SK-N-SH treated with all-trans-retinoic acid at 6 μM for 48 hours (cell line): ENCODE data around the gene HES5.

ENCODE experiments used
- BACH2 ChIP-seq: fragments of 250-450 bp; sonication (Bioruptor Pico); IDR thresholded peaks from 2 replicates; pipeline ENCODE4 v1.9.0; 2021; ENCODE audit warnings: mild to moderate bottlenecking, borderline replicate concordance
- CSDC2 ChIP-seq: fragments of 250-450 bp; sonication (Bioruptor Pico); IDR thresholded peaks from 2 replicates; pipeline ENCODE4 v1.5.0; 2020; ENCODE audit warnings: mild to moderate bottlenecking, moderate library complexity
- OSR1 ChIP-seq: fragments of 250-450 bp; sonication (Bioruptor Pico); IDR thresholded peaks from 2 replicates; pipeline ENCODE4 v1.8.0; 2022; ENCODE audit warnings: moderate library complexity, mild to moderate bottlenecking, inconsistent platforms
- RARB ChIP-seq: fragments of 250-450 bp; sonication (Bioruptor Pico); IDR thresholded peaks from 2 replicates; pipeline ENCODE4 v1.8.0; 2021; ENCODE audit warnings: mild to moderate bottlenecking, moderate library complexity
- SNAI2 ChIP-seq: fragments of 250-450 bp; sonication (Bioruptor Pico); IDR thresholded peaks from 2 replicates; pipeline ENCODE4 v1.5.0; 2020; ENCODE audit warnings: mild to moderate bottlenecking, moderate library complexity
- TCF4 ChIP-seq: fragments of 250-450 bp; sonication (Bioruptor Pico); IDR thresholded peaks from 2 replicates; pipeline ENCODE4 v1.8.0; 2021; ENCODE audit warnings: mild to moderate bottlenecking, moderate library complexity, borderline replicate concordance
- TOX ChIP-seq: fragments of 250-450 bp; sonication (Bioruptor Pico); IDR thresholded peaks from 2 replicates; pipeline ENCODE4 v1.8.0; 2021; ENCODE audit warnings: mild to moderate bottlenecking, moderate library complexity, borderline replicate concordance
- ZC3H10 ChIP-seq: fragments of 250-450 bp; sonication (Bioruptor Pico); IDR thresholded peaks from 2 replicates; pipeline ENCODE4 v1.5.1; 2021; ENCODE audit warnings: mild to moderate bottlenecking, moderate library complexity
- ZFP30 ChIP-seq: fragments of 450-650 bp; formaldehyde crosslinking; IDR thresholded peaks from 2 replicates; pipeline ENCODE4 v1.5.0; 2022; ENCODE audit warnings: mild to moderate bottlenecking, moderate library complexity
- ZNF565 ChIP-seq: fragments of 450-650 bp; formaldehyde crosslinking; conservative IDR thresholded peaks from 2 replicates; pipeline ENCODE4 v1.5.0; 2020; ENCODE audit warnings: low read depth, mild to moderate bottlenecking, moderate library complexity
- ZNF8 ChIP-seq: fragments of 450-650 bp; formaldehyde crosslinking; IDR thresholded peaks from 2 replicates; pipeline ENCODE4 v1.5.0; 2020; ENCODE audit warnings: mild to moderate bottlenecking, moderate library complexity
- TF ChIP-seq, protein P1 (sequence below): fragments of 250-450 bp; sonication (Bioruptor Pico); IDR thresholded peaks from 2 replicates; pipeline ENCODE4 v1.5.1; 2020; ENCODE audit warnings: low read depth, mild to moderate bottlenecking, moderate library complexity
- TF ChIP-seq, protein P2 (sequence below): fragments of 250-450 bp; sonication (Bioruptor Pico); IDR thresholded peaks from 2 replicates; pipeline ENCODE4 v1.8.0; 2021; ENCODE audit warnings: low read depth, mild to moderate bottlenecking, moderate library complexity, borderline replicate concordance
- TF ChIP-seq, protein P3 (sequence below): fragments of 250-450 bp; sonication (Bioruptor Pico); IDR thresholded peaks from 2 replicates; pipeline ENCODE4 v1.5.0; 2020; ENCODE audit warnings: mild to moderate bottlenecking, moderate library complexity

DNA sequence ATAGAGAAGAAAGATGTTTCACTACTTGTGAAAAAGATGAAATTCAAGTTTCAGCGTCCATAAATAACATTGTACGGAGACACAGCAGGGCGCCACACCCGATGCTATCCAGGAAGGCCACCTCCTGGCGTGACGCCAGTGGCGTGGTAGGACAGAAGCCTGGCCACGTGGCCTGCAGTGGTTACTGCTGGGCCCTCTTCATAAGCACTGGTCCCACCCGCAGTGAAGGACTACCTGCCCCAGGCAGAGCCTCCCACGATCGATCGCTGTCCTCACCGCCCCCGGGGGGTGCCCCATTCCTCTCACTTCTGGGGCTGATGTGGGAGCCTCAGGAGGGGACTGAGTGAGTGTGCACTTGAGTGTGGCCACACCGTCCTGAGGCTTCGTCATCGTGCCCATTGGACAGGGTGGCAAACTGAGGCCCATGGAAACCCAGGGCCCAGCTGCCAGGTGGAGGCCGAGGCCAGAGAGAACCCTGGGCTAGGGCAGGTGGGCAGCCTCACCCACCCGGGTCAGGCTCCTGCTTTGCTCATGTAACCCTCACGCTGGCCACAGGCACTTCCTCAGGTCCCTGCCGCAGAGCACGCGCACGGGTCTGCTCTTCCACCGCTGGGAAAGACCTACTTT lies 11.7 kb upstream of the HES5 start:
- TF ChIP-seq, protein P1, sequence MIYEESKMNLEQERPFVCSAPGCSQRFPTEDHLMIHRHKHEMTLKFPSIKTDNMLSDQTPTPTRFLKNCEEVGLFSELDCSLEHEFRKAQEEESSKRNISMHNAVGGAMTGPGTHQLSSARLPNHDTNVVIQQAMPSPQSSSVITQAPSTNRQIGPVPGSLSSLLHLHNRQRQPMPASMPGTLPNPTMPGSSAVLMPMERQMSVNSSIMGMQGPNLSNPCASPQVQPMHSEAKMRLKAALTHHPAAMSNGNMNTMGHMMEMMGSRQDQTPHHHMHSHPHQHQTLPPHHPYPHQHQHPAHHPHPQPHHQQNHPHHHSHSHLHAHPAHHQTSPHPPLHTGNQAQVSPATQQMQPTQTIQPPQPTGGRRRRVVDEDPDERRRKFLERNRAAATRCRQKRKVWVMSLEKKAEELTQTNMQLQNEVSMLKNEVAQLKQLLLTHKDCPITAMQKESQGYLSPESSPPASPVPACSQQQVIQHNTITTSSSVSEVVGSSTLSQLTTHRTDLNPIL (CRISPR knock-in tag) = no peak
- TF ChIP-seq BACH2 (CRISPR knock-in tag) (no peak), ZNF565 (no peak), OSR1 (CRISPR knock-in tag) (no peak), TCF4 (no peak), SNAI2 (no peak), ZFP30 (no peak), ZNF8 (CRISPR knock-in tag) (no peak), TOX (CRISPR knock-in tag) (no peak), RARB (no peak), CSDC2 (CRISPR knock-in tag) (no peak), ZC3H10 (CRISPR knock-in tag) (no peak)
- TF ChIP-seq, protein P2, sequence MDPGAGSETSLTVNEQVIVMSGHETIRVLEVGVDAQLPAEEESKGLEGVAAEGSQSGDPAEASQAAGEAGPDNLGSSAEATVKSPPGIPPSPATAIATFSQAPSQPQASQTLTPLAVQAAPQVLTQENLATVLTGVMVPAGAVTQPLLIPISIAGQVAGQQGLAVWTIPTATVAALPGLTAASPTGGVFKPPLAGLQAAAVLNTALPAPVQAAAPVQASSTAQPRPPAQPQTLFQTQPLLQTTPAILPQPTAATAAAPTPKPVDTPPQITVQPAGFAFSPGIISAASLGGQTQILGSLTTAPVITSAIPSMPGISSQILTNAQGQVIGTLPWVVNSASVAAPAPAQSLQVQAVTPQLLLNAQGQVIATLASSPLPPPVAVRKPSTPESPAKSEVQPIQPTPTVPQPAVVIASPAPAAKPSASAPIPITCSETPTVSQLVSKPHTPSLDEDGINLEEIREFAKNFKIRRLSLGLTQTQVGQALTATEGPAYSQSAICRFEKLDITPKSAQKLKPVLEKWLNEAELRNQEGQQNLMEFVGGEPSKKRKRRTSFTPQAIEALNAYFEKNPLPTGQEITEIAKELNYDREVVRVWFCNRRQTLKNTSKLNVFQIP (CRISPR knock-in tag) = no peak
- TF ChIP-seq, protein P3, sequence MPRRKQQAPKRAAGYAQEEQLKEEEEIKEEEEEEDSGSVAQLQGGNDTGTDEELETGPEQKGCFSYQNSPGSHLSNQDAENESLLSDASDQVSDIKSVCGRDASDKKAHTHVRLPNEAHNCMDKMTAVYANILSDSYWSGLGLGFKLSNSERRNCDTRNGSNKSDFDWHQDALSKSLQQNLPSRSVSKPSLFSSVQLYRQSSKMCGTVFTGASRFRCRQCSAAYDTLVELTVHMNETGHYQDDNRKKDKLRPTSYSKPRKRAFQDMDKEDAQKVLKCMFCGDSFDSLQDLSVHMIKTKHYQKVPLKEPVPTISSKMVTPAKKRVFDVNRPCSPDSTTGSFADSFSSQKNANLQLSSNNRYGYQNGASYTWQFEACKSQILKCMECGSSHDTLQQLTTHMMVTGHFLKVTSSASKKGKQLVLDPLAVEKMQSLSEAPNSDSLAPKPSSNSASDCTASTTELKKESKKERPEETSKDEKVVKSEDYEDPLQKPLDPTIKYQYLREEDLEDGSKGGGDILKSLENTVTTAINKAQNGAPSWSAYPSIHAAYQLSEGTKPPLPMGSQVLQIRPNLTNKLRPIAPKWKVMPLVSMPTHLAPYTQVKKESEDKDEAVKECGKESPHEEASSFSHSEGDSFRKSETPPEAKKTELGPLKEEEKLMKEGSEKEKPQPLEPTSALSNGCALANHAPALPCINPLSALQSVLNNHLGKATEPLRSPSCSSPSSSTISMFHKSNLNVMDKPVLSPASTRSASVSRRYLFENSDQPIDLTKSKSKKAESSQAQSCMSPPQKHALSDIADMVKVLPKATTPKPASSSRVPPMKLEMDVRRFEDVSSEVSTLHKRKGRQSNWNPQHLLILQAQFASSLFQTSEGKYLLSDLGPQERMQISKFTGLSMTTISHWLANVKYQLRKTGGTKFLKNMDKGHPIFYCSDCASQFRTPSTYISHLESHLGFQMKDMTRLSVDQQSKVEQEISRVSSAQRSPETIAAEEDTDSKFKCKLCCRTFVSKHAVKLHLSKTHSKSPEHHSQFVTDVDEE (CRISPR knock-in tag) = no peak
